ENCODE results near the gene CASZ1. TPM values are rescaled to one million over a fixed set of nuclear protein-coding genes. Genes with fewer than 3 reads are reported as not detected.

CASZ1 gene
- total RNA-seq, 1 experiment from 2014 or later, result 6.0 TPM

DNA sequence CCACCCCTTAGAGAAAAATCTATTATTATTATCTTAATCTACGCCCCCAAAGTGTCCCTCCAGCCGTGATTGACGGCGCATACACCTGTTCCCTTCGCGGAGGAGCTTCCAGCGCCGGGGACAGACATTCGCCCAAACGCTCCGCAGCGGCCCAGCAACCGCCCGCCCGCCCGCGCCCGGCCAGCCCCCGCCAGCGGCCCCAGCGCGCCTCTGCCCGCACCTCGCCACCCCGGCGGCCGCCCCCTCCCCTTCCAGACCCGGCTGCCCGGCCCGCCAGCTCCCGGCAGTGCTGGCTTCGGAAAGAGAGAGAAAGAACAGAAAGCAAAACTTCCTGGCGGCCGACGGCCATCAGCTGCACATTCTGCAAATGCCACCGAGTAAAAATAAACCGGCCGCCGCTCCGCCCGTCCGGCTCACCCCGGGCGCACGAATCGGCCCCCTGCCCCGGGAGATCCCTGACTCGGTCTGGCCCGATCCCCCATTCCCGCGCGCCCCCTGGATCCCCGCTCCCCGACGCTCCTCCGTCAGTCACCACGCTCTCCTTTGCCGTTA, 1.6 kb downstream of the CASZ1 start:
- no peak for DNase-seq (ENCODE audit: low read depth)

DNA sequence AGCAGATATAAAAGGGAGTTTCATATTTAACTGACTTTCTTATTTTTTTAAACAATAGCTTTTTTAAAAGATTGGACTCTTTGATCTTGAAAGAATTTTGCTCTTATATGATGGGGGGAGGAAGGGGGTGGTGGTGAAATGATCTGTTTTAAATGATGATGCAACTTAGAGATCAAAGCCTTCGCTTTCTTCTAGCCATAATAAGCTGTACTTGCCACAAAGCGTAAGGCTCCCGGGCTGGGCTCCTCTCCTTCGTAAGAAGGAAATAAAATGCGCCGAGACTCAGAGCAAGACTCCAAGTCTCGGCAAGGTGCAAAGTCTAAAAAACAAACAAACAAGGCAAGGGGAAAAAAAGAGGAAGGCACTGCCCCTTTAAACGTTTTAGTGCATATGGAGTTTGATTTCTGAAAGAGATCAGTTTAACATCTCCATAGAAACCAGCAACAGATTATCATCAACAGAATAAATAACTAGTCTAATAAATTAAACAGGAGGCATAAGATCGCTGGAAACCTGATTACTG, 3.3 kb downstream of the CASZ1 start:
- no peak for DNase-seq (ENCODE audit: low read depth)

DNA sequence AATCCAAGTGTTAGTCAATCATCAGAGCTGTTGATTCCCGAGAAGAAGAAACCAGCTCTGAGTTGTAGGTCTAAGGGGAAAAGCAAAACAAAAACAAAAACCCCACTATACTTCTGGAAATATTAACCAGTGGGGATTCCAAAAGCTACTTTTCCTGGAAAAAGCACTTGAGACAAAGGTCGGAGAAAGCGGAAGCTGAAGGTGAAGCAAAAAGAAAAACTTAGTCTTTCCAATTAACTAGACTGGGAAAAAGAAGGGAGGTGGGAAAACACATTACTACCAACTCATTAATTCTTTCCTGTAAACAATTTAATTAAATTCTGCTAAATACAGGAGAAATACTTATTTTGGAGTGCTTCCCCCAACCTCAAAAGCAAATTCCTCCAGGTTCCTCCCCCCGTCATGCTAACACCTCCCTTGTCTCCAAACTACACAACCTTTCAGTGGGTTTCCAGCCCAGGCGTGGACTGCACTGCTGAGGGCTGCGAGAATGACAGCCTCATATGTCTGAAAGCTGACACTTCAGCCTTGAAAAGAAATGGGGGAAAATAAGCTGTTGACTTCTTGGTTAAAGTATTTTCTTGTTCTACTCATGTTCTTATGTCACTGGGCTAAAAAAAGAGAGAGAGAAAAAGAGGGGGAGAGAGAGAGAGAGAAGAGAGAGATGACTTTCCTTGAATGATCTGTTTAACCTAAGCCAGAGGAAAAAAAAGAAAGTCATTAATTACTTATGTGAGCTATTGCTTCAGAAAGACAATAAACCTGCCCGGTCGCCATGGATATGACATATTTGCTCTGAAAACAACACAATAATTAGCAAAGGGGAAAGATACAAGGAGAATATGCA, 5.1 kb downstream of the CASZ1 start:
- peak; percentile 26 for DNase-seq (ENCODE audit: low read depth)

DNA sequence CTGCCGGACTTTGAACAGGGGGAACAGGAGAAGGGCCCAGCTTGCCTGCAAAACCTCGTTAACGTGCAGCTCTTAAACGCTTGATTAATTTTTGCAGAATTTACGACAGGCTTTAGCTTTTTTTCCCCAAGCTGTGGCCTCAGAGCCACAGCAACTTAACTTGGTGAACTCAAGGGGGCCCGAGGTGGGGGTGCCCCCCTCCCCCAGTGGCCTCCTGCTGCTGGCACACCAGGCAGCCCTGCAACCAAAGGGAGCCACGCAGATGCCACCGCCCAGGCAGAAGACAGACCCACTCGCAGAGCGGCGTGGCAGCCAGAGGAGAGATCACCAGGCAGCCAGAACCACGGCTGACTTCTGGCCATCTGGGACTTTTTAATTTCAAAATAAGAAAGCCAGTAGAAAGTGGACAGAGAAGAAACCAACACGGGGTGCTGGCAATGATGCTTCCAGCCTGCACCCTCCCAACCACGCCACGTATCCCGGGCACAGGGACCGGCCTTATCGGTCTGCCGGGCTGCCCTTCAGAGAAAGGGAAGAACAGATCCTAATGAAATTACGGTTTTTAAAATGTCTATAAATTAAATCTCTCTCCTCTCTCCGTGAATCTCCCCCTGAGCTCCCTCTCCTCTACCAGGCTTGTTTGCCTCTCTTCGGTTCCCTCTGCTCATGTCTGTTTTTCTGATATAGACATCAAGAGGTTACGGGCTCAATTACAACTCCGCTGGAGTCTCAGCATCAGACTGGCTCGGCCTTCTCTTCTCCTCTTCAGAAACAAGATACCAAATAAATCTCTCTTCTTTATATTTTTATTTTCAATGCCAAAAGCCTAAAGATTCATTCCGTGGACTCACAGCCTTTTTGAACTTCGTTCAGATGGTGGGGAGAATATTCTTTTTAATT, 6.4 kb downstream of the CASZ1 start:
- no peak for DNase-seq (ENCODE audit: low read depth)

DNA sequence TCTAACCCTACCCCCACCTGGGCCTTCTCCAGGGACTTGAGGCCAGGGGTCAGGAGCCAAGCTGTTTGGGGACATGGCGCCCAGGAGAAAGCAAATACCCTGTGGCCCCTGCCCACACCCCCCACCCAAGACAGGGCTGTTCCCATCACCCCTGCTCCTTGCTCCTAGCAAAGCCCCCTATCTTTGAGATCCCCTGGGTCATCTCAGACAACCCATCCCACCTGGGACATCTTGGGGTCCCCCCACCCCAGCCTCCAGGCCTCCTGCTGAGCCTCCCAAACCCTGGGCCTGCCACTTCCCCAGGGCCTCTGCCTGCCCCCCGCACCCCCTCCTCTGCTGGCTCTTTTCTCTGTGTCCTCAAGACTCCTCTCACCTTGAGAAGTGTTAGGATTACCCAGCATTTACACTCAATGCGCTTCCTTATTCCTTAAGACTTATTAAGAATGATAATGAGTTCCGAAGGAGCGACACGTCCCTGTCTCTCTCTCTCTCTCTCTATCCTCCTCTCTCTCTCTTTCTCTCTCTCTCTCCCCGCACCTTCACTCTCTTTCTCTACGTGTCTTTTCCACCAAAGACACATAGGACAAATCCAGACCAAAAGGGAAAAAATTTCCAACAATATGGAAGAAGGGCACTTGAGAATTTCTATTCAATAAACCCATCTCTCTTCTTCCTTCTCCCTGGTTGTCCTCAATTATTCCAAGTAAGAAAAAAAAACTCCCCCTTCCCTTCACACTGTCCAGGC, 7.2 kb downstream of the CASZ1 start:
- DNase-seq (ENCODE audit: low read depth), result no peak

DNA sequence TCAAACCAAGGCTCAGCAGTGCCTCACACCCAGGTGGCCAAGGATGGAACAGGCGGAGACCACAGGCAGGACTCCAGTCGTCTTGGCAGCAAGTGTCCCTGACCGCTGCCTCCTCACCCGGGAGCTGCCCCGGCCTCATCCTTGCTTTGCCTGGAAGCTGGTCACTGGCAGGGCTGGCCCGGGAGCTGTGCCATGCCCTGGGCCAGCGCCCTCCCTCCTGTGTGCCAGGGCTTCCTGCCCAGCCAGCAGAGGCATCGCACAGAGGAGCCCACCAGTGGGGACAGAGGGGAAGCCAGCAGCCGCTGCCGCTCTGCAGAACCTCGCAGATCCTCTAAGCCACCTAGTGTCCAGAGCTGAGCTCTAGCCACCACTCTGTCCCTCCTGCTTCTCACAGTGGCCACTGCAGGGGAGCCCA, 7.8 kb downstream of the CASZ1 start:
- DNase-seq (ENCODE audit: low read depth), result peak; percentile 46

DNA sequence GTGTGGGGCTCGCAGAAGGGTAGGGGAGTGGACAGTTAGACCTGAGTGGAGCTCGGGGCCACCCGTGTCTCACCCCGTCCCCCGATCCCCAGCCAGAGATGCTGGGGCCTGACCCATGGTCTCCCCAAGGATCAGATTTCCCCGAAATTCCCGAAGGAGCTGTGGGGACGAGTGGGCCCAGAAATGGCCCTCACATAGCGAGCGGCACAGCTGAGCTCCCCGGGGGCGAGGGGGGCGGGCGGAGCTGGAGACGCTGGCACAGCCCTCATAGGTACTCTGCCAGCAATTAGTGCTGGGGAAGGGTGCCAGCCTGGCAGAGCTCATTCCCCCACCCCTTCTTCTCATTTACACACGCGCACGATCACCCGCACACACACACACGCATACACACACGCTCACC, 9.2 kb downstream of the CASZ1 start:
- DNase-seq (ENCODE audit: low read depth), result no peak

DNA sequence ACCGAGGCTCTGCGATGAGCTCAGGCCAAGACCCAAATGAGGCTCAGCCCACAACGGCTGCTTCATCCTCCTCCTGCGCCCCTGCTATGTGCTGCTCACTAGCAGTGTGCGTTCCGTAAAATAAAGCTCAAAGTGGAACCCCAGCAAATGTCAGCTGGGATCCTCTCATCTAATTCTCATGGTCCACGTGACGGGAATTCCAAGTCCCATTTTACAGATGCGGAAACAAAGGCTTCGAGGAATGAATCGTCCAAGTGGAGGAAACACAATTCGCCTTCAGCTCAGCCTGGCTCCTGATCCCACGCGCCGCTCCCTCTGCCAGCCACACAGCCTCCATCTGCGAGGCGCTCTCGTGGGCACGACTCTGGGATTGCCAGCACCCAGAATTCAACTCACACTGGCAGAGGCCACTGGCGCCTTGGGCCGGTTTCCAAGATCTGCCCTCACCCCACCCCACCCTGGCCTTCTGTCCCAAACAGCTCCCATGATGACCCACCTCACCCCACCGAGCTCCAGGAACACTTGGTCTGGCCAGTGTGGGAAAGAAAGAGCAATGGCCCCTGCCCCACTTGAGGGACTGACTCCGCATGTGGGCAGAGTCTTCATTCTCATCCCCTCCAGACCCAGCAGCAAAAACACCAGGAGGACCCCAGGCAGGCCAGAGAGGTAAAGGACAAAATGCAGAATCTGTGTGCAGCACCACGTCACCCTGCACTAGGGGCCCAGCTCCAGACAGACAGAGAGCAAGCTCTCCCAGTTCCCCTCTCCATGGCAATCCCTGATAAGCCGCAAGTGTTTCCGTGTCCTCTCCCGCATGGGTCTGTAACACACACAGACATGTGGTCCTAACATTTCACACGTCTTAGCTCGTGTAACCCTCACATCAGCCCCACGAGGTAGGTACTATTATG, 10.5 kb downstream of the CASZ1 start:
- DNase-seq (ENCODE audit: low read depth), result no peak

DNA sequence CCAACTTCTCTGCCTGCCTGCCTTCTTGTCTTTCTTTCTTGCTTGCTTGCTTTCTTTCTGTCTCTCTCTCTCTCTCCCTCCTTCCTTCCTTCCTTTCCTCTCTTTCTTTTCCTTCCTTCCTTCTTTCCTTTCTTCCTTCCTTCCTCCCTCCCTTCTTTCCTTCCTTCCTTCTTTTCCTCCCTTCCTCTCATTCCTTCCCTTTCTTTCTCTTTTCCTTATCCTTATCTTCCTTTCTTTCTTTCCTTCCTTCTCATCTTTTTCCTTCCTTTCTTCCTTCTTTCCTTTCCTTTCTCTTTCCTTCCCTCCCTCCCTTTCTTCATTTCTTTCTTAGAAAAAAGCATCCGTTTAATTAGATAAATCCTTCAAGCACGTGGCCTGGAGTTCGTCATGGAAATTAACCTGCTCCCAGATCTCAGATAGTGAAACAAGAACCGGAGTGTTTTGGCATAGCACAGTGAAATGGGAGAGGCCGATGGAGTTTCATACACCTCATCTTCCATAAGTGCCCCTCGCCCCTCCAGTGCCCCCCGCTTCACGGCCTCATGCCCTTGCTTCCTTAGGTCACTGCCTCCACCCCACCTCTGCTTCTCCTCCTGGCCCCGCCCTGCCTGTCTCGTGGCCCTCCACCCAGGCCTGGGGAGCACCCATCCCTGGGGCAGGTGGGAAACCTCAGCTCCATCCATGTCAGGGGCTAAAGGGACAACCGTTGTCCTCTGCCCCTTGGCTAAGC, 11.3 kb downstream of the CASZ1 start:
- no peak for DNase-seq (ENCODE audit: low read depth)

DNA sequence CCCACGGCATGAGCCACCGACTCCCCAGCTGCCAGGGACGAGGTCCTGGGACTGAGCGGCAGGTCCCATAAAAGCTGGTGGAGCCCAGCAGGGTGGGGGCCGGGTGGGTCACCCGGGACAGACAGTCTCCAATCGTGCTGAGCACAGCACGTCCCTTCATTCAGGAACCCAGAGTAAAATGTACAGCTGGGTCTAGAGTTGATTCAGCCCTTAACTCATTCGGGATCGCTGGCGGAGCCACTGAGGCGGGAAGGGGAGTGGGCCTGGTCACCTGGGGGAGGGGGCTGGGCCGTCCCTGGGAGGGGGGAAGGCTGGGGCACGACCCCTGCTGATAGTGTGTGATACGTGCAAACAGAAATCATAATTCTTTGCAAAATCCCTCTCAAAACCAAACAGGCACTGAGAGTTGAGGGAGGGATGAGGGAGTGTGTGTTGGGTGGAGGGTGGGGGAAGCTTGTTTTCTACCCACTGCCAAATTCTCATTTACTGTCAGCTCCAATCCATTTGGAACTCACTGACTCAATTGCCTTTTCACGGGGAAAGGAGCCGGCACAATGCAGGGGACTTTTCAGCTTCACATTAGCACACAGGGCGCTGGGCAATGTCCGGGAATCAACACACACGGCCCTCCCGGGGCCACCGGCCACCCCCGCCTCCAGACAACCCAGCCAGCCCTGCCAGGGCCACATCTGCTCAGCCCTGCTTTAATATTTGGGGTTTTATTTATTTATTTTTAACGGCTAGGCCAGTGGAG, 13.8 kb downstream of the CASZ1 start:
- DNase-seq (ENCODE audit: low read depth), result no peak

DNA sequence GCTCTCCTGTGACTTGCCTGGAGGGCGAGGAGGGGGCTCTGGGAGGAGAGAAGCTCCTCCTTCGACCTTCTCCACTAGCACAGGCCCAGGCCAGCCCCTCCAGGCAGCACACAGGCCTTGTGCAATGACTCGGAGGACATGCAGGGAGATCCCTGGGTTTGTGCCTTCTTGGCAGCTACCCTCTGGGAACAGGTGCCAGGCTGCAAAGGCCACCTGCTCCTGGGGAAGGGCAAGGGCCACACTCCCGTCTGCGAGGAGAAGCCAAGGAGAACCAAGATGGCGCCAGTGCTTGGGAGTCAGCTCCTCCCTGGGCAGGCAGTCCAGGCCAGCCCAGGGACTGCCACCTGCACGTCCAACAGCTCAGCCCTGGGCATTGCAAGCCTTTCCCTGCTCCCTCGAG, 15.3 kb downstream of the CASZ1 start:
- no peak for DNase-seq (ENCODE audit: low read depth)

DNA sequence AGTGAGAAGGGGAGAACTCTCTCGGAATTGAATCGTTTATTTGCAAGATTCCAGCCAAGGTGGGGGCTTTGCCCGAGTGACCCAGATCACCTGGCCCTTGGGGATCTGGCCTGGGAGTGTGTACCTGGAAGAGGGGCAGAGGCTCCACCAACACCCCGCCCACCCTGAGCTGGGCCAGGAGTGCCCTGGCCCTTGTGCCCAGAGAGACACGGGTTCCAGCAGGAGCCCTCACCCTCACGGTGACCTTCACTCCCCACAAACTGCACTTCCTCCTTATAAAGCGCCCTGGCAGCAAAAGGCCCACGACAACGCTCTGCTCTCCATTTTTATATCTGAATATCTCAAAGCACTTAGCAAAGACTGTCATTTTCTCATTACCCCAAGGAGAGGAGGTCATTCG, 16.6 kb downstream of the CASZ1 start:
- DNase-seq (ENCODE audit: low read depth), result no peak

DNA sequence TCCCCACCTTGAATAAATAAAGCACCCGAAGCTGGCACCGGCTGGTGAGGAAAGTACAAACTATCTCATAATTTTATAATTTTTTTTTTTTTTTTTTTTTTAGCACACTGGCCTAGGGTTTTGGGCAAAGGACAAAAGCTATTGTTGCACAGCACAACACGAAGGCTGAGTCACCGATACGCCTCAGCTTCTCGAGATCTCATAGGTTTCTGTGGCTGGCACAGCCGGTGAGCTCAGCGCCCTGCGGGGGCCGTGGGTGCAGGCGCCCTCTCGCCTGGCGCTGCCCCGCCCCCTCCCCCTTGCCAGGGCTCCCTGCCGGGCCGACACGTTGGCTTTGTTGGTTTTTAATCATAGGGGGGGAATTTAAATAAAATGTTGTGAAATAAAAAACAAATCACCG, 17.2 kb downstream of the CASZ1 start:
- DNase-seq (ENCODE audit: low read depth), result peak; percentile 86

DNA sequence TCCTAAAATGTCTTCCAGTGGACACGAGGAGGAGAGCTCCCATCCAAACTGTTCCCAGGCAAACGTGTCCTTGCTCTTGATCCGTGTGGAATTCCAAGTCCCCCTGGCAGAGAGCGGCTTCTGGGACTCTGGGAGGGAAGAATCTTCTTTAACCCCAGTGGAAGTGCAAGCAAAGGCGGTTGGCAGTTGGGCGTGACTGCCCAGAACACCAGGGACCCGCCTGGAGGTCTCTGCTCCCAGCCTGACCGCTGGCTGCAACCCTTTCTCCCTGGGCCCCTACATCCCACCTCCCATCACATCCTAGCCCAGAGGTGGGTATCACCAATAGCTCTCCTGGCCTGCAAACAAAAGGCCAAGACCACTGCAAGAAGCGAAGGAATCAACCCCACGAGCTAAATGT, 17.8 kb downstream of the CASZ1 start:
- DNase-seq (ENCODE audit: low read depth), result no peak

DNA sequence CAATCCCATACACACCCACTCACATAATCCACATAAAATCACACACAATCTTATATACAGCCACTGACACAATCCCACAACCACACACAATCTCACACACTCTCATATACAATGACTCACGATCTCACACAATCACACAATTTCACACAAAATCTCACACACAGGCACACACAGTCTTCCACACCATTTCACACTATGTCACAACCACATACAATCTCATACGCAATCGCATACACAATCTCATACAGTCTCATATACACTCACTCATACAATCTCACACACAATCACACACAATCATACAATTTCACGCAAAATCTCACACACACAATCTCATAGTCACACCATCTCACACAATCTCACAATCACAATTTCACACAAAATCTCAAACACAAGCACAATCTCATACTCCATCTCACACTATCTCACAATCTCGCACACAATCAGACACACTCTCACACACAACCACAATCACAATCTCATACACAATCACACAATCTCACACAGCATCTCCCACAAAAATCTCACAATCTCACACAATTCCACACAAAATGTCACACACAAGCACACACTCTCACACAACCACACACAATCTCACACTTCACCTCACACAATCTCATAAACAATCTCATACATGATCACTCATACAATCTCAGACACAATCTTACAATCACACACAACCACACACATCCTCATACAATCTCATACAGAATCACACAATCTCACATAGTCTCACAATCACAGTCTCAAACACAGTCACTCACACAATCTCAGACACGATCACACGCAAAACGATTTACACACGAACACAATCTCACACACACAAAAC, 18.5 kb downstream of the CASZ1 start:
- DNase-seq (ENCODE audit: low read depth), result no peak

DNA sequence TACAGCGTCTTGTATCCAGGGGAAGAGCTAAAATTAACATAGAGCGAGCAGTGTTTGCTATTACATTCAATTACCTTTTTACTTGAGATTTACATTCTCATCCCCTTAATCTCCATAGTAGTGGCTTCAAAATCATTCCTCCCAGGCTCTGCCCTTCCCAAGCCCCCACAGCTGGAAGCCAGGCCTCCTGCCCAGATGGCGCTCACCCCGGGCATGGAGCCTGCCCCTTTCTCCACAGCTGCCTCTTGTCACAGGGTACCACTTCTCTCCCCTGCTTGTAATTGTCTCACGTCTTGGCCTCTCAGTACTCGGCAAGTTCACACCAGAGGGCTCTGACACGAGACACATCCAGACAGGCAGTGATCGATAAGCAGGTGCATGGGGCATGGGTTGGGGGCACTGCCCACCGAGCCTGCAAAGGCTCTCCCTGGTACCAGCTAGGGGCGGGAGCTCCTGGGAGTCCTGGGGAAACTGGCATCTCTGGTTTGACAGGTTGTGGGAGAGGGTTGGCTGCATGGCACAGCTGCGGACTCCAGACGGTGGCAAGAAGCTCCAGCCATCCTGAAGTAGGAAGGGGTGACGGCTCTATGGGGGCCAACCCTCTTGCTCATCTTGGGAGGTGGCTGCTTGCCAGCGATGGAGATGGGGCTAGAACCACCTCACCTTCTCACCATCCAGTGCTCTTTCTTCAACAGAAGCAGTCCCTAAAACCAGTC, 20.1 kb downstream of the CASZ1 start:
- no peak for DNase-seq (ENCODE audit: low read depth)

DNA sequence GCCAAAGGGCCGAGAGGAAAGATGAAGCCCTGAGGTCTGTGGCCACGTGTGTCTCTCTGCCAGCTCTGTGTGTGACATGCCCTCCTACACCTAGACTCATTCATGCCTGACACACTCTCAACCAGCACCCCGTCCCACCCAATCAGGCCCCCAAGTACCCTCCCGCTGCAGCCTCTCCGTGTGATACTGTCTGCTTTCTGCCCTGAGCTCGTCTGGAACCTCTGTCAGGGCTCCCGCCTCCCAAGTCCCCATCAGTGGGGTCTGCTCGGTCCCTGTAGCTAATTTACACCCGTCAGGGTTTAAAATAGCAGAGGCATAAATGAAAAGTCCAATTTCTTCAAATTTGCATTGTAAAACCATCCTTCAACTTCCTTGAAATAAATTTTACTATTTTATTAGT, 20.7 kb downstream of the CASZ1 start:
- DNase-seq (ENCODE audit: low read depth), result no peak

Measured in M059J (cell line).